ENCODE data around the gene ZMIZ2.

GRCh38 chr7:44762300-44762699, 13.7 kb downstream of the ZMIZ2 start:
- no peak for TF ChIP-seq CTCF (IDR thresholded peaks at IDR 0.05)
- no peak for TF ChIP-seq EZH2 (IDR thresholded peaks at IDR 0.05; ENCODE audit: borderline replicate concordance, insufficient read depth, low read depth, low read length, poor library complexity, severe bottlenecking)
